GM21576 (cell line): ENCODE measurements around the gene RPL7L1.
"Not testable (repeated sequence)": the region's sequence is repeated elsewhere in the genome, so short reads cannot be mapped to it uniquely, and the experiment has no call there.

Experiments
- ATAC-seq: cut with Tn5 transposase; IDR thresholded peaks from one replicate; pipeline ENCODE4 v1.9.1; 2021; ENCODE audit warnings: mild to moderate bottlenecking, moderate library complexity; ENCODE audit not compliant: unreplicated experiment

Gene RPL7L1

GRCh38 chr6:42890311-42891198 lies 11.1 kb downstream of the RPL7L1 start:
- ATAC-seq: peak; percentile 88

DNA sequence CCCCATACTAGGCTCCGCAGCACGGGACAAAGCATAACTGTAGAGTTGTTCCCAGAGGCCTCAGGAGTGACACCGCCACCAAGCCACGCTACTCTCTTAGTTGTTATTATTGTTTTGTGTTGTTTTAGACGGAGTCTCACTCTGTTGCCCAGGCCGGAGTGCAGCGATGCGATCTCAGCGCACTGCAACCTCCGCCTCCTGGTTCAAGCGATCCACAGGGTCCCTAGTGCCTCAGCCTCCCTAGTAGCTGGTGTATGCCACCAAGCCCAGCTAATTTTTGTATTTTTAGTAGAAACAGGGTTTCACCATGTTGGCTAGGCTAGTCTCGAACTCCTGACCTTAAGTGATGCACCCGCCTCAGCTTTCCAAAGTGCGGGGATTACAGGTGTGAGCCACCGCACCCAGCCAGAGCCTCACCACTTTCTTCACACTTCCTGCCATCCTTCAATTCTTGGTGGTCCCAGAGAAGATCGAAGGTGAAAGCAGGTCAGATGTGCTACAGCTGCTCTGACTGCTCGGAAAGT lies 11.8 kb downstream of the RPL7L1 start:
- ATAC-seq: no peak

DNA sequence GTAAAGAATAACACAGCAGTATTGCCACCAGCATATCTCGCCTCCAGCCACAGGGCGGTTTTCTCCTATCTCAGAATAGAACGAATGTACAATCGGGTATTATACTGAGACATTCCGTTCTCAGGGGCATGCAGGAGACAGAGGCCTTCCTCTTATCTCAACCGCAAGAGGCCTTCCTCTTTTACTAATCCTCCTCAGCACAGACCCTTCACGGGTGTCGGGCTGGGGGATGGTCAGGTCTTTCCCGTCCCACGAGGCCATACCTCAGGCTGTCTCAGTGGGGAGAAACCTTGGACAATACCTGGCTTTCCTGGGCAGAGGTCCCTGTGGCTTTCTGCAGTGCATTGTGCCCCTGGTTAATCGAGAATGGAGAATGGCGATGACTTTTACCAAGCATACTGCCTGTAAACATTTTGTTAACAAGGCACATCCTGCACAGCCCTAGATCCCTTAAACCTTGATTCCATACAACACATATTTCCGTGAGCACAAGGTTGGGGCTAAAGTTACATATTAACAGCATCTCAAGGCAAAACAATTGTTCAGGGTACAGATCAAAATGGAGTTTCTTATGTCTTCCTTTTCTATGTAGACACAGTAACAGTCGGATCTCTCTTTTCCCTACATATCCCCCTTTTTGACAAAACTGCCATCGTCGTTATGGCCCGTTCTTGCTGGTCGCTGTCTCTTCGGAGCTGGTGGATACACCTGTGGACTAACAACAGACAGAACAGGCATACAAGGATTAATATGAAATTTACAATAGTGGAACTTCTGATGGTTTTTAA lies 14.8 kb downstream of the RPL7L1 start:
- not testable (repeated sequence) for ATAC-seq

GRCh38 chr6:42896178-42896719 lies 16.8 kb downstream of the RPL7L1 start:
- ATAC-seq: no peak

DNA sequence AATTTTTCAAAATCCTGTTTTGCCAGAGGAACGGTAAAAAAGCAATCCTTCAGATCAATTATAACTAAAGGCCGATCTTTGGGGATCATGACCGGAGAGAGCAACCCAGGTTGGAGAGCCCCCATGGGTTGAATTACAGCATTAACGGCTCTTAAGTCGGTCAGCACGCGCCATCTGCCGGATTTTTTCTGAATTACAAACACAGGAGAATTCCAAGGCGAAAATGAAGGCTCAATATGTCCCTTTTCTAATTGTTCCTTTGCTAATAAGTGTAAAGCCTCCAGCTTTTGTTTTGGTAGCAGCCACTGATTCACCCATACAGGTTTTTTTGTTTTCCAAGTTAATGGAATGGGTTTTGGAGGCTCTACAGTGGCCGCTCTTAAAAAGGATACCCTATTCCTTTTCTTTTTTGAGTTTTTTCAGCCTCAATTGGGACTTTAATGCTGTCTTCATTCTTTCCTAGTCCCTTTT lies 19.5 kb downstream of the RPL7L1 start:
- no peak for ATAC-seq

DNA sequence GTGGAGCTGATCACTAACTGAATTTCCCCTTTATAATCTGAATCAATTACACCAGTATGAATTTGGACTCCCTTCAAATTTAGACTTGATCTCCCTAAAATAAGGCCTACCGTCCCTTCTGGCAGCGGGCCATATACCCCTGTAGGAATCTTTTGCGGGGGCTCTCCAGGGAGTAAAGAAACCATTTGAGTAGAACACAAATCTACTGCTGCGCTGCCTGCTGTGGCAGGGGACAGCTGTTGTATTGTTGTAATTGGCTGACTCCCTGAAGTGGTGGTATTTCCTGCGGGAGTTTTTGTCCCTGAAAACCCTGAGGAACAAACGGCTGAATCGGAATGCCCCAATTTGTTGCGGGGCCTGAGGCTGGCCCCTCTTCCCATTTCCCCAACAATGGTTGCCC lies 20.5 kb downstream of the RPL7L1 start:
- ATAC-seq: no peak

GRCh38 chr6:42901538-42901957 lies 22.1 kb downstream of the RPL7L1 start:
- ATAC-seq: peak; percentile 70

DNA sequence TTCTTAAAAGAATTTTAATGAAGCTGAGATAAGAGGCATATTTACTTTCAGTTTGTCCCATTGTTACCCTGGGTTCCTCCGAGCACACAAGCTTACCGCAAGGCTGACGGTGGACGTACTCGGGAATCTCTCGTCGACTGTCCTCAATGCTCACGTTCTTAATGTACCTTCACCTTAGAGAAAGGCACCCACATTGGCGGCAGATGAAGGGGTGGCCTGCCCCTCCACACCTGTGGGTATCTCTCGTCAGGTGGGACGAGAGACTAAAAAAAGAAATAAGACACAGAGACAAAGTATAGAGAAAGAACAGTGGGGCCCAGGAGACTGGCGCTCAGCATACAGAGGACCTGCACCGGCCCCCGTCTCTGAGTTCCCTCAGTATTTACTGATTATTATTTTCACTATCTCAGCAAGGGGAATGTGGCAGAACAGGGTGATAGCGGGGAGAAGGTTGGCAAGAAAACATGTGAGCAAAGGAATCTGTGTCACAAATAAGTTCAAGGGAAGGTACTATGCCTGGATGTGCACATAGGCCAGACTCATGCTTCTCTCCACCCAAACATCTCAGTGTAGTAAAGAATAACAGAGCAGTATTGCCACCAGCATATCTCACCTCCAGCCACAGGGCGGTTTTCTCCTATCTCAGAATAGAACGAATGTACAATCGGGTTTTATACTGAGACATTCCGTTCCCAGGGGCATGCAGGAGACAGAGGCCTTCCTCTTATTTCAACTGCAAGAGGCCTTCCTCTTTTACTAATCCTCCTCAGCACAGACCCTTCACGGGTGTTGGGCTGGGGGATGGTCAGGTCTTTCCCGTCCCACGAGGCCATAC lies 23.2 kb downstream of the RPL7L1 start:
- not testable (repeated sequence) for ATAC-seq

GRCh38 chr6:42904467-42904866 lies 25.1 kb downstream of the RPL7L1 start:
- ATAC-seq: no peak

DNA sequence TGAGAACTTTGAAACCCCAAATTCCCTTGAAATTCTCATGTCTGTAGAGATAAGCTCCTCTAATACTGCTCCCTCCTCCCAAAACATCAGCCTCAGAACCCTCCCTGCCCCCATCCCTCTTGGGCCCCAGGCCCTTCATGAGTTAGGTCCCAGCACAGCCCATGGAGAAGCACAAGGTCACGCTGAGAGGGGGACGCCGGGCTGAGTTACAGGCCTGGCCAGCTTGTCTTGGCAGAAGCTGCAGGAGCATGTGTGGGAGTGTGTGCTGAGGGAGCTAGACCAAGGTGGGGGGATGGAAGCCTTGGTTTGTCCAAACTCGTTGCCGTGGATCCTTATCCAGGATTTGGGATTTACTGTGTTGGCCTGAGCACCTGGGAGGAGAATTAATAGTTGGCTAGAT lies 27.9 kb downstream of the RPL7L1 start:
- no peak for ATAC-seq

DNA sequence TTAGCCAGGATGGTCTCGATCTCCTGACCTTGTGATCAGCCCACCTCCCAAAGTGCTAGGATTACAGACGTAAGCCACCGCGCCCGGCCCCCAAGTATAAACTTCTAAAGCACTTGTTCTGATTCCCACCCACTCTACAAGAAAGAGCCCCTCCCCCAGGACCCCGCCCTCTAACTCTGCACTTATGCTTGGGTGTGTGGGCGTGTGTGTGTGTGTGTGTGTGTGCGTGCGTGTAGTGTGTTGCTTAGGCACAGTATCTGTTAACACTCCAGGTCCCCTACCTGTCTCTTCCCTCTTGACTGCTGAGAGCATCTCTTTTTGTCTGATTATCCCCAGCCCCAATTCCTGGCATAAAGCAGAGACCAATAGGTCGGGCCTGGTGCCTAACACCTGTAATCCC lies 30.4 kb downstream of the RPL7L1 start:
- no peak for ATAC-seq

- no peak for ATAC-seq
Observed at GRCh38 chr6:42911171-42912021, 32.0 kb downstream of the RPL7L1 start.

GRCh38 chr6:42914546-42914945 lies 35.1 kb downstream of the RPL7L1 start:
- ATAC-seq: no peak

DNA sequence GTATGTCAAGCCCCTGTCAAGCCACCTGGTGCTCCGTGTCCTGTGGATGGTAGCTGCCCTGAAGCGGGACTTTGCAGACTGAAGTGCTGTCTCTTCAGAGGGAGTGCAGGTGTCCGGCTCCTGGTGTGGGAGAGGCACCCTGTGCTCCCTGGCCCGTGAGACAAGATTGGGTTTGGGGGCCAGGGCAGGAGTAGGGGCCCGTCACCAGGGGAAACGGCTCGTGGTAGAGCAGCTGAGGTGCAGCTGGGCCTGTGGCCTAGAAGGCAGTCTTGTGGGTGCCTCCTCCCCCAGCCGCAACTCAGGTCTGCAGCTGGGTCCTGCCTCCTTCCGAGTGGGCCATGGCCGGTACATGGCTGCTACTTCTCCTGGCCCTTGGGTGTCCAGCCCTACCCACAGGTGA lies 36.3 kb downstream of the RPL7L1 start, which contains the start of gene PTCRA:
TSS of gene PTCRA (plus strand) at position 322 of the 400 bp plus-strand sequence. CDS start at position 339, 17 bp downstream.
- ATAC-seq: no peak

DNA sequence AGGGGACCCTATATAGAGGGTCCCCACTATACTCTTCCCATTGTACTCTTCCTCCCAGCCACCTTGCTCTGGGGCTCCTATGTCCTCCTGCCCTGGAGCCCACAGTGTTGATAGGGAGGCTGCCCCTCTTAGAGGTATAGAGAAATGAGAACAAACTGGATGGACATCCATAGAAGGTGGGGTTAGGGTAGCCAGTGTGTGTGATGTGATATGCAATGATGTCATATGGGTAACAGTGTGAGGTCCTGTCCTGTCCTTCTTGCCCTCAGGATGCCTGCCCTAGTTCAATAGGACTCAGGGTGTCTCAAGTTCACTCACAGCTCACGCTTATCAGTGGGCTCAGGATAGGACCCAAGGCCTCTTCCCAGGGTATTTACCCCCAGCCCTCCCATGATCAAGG lies 36.9 kb downstream of the RPL7L1 start:
- no peak for ATAC-seq

DNA sequence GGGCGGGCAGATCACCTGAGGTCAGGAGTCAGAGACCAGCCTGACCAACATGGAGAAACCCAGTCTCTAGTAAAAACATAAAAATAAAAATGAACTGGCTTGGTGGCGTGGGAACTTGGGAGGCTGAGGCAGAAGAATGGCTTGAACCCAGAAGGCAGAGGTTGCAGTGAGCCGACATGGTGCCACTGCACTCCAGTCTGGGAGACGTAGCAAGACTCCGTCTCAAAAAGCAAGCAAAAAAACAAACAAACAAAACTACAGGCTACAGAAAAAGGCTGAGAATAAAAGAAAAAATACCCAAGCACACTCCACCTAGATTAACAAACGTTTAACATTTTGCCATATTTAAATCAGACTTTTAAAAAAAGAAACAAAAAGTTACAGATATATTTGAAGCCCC lies 42.4 kb downstream of the RPL7L1 start:
- ATAC-seq: no peak

DNA sequence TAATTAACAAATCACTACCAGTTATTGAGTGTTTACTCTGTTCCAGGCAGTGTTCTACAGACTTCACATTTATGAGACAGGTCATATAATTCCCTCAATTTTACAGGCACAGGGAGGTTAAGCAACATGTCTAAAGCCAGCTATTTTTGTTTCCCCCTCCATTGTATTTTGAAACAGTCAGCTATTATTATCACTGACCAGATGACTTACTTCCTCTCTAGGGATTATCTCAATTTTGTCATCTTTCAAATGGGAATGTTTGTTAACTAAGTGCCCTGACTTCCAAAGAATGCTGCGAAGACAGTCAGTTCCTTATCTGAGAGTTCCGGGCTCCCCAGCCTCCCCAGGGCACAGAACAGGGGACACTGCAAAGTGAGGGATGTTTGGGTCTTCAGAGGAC lies 44.2 kb downstream of the RPL7L1 start:
- ATAC-seq: no peak

- ATAC-seq: no peak
Observed at GRCh38 chr6:42925248-42925857, 45.9 kb downstream of the RPL7L1 start.
